CD4-positive, alpha-beta T cell treated with Interleukin-1 beta for 1 hour (primary cell): ENCODE results near the gene MOB3B.
A peak's percentile ranks its signal among the peaks of the same experiment; 100 is the strongest.

Source experiments
- DNase-seq, 2 donors: peaks; one replicate each; pipeline ENCODE4 v3.0.0-alpha.2; 2020 to 2022

Gene MOB3B

DNA sequence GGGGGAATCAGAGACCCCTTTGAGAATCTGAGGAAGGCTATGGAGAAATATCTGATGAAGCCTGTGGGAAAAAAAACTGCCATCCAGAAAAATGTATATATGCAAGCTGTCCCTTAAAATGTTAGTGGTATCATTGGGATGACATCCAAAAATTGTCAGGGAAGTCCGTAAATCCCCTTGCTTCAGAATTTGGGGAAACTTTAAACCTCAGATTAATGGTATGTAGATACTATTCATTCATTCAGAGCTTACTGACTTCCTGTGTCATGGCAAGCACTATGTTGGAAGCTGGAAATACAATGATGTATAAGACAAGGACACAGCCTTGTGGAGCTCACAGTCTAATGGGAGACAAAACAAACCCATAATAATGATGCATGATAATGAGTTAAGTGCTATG is 10.9 kb upstream of the MOB3B start:
- no peak for DNase-seq

GRCh38 chr9:27539479-27540441 is 10.1 kb upstream of the MOB3B start:
- DNase-seq = no peak

DNA sequence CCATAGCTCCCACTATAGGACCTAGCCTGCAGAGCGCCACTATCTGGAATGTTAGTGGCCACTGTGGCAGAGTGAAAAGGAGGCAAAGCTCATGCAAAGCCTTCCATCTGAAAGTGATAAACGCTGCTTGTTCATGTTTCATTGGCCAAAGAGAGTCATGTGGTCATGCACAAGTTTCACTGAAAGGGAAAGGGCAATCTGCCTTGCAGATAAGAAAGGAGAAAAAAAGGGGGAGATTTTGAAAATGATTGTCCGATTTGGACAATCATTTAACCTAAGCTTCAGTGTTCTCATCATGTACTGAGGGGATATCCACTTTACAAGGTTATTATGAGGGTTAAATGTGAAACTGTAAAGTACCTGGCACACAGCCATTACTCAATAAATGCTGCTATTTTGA is 9.0 kb upstream of the MOB3B start:
- no peak for DNase-seq

- DNase-seq = no peak
These were observed 8.1 kb upstream of the MOB3B start for GRCh38 chr9:27537756-27538155.

- DNase-seq = no peak
These were observed 7.4 kb upstream of the MOB3B start for GRCh38 chr9:27537027-27537435.

DNA sequence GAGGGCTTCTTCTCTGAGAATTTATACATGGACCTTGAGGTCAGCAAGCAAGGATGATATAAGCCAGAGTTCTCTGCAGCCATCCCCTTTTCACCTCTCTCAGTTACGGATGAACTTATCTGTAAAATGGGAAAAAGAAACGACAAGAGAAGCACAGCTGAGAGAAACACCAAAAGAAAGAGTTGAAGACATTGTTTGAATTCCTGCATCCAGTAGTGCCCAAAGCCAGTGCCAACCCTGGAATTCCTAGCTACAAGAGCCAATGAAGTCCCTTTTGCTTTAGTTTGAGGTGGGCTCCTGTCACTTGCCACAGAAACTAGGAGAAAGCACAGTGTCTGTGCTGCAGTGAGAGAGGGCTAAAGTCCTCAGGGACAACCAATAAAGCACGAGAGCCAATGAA is 6.6 kb upstream of the MOB3B start:
- no peak for DNase-seq

DNA sequence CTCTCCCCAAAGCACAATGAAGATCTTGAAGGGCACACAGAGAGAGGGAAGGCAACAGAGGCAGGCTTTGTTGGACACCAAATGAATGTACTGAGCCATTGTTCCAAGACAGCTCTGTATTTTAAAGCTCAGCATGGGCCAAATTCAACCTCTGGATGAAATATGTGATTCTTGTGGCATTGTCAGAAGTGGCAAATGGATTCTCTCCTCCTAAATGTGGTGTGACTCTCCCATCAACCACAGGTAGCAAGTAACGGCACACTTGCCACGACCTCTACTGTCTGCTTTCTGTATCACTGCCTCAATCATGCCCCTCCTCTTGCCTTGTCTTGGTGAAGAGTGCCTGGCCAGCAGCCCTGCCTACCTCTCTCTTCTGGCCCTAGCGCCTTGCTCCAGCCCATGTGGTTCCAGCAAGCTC is 6.1 kb upstream of the MOB3B start:
- DNase-seq = no peak

DNA sequence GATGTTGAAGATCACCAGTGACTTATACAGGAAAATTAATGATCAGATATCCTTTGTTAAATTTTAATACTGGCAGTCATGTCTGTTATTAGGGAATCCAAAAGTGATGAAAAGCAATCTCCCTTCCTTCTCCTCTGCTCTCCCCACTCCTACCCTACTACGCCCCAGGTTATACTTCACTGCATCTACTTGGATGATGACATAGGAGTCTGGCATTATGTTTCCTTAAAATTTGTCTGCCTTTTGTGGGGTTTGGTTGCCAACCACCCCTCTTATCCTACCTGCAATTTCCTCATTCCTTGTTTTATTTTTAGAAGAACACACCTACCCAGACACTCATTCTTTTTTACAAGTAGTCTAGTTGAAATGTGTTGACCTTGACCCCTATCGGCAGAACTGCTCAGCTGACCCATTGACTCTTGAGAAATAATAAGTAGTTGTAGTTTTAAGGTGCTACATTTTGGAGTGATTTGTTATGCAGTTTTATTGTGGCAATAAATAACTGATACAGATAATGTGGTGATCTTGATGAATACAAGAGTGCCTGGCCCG is 5.1 kb upstream of the MOB3B start:
- DNase-seq = no peak

GRCh38 chr9:27534131-27534530 is 4.5 kb upstream of the MOB3B start:
- no peak for DNase-seq

DNA sequence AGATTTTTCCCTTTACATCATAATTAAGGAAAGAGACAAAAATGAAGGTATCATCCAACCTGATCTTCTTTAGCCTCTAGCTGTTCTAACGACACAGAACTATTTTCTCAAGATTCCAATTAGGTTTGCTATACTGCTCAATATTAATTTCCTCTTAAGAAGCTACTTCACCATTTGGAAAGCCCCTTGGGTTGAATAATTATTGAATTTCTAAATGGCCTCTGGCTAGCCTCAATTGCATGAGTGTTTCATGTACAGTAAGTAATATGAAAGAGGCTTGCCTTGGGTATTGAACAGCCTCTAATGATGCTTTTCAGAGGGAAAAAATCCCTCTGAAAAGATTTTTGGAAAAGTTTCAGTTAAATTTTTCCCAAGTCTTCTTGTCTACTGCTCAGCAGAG is 3.7 kb upstream of the MOB3B start:
- no peak for DNase-seq

- DNase-seq = no peak
These were observed 2.4 kb upstream of the MOB3B start for GRCh38 chr9:27532046-27532445.

GRCh38 chr9:27530915-27531755 is 1.5 kb upstream of the MOB3B start:
- no peak for DNase-seq

DNA sequence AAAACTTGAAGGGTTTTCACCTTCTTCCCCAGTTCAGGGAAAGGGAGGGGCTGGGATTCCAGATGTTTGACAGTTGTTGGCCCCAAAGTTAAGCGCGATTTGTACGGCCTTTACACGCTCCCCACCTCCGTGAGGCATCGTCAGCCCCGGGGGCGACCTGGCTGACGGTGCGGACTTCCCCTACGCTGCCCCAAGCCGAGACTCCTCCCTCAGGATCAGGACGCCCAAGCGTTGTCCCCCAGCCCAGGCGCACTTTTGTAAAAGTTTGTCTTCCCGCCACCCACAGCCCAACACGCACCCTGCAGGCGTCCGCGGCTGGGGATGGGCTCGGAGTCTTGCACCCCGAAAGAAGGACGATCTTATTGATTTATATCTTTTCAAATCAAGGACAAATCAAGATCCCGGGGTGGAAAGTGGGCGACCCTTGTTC is 713 bp downstream of the MOB3B start:
- peak; percentile 44 to 67 for DNase-seq

DNA sequence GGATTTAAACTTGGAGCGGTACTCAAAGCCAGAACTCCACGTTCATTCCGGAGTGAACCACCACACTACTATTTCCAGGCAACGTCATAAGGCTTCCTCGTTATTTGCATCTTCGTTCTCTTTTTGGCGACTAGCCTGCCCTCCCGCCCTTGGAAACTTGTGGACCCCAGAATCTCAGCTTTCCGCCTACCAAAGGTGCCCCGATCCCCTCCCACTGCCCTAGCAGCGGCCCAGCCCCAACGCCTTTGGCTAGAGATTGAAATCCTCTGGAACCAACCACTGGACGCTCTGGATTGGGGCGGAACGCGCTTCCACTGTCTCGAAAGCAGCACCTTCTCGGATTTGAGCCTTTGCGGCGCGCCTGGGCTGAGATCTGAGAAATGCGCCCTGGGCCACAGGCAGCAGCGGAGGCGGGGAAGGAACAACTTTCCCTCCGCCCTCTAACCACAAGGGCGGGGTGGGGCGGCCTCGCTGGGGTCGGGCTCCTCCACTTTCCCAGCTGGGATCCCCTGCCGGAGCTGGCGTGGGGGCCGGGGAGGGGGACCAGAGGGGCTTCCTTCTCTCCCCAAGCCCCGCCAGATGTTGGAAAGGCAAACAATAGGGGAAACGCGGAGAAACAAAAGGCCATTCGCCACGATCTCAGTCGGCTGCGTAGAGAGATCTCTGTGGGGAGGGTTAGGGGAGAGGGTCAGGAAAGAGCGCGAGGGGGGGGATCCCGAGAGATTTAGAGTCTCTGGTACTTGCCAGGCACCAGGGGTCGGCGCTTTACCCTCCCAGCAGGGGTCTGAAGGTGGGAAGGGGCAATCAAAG is 1.3 kb downstream of the MOB3B start:
- peak; percentile 43 to 60 for DNase-seq

DNA sequence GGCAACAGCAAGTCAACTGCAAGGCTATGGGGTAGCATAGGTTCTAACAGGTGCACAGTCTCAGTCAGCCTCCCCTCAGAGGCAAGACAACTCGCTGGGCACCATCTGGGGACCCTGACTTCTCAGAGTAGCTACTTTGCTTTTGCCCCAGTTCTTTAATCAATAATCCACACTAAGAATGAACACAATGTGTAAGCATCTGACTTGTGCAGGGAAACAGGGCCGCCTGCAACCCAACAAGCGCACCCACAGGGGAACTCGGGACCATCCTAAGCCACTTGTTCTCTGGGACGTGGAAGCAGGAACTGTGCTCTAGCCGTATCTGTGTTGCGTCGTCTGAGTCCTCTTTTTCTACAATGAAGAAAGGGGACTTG is 1.9 kb downstream of the MOB3B start:
- DNase-seq = no peak

DNA sequence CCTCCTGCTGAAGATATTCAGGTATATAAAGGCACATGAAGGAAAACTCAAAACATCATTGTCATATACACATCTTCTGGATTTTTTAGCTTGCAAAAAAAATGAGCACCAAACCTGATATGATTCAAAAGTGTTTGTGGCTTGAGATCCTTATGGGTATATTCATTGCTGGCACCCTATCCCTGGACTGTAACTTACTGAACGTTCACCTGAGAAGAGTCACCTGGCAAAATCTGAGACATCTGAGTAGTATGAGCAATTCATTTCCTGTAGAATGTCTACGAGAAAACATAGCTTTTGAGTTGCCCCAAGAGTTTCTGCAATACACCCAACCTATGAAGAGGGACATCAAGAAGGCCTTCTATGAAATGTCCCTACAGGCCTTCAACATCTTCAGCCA is 5.4 kb downstream of the MOB3B start, which contains the start of gene IFNK:
IFNK (plus strand) TSS at position 55 of the 400 bp plus-strand sequence; CDS start at position 102, 47 bp downstream.
- no peak for DNase-seq

GRCh38 chr9:27523141-27523540 is 6.5 kb downstream of the MOB3B start:
- DNase-seq = no peak

GRCh38 chr9:27520986-27521385 is 8.6 kb downstream of the MOB3B start:
- no peak for DNase-seq

DNA sequence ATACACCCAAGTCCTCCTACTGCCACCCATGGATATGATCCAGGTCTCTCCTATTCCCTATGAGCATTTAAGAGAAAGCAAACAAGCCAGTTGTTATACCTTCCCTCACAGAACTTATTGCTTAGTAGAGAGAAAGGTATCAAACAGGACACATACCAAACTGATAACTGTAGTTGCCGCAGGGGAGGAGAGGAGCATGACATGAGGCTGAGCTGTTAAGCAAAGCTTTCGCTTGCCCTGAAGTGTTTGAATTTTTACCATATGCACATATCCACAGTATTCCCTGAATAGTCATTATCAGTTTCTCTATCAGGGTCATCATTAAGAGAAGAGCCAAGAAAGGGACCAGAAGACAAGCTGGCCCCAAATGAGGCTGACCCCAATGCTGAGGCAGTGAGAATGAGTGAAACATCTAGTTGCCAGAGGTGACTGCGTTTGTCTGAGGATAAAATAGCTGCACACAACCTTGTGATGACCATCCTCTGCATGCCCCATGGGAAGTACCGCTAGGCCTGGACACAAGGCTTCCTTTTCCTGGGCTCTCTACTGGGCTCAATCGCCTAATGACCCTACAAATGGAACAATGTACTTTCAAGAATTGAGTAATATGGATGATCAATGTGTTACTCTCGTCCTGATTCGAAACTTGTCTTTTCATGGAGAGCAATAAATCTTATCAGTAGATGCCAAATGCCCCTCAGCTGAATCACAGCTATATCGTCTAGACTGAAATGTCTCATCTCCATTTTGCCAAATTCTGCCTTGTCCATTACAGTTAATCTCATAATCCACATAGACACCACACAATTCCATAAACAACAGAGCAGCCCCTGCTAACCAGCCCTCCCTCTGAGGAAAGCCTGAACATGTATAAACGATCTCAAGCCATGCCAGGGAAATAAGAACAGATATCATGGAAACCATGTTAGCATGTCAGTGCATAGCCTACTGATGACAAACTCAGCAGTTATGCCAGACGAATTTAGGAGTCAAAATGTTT is 9.8 kb downstream of the MOB3B start:
- no peak for DNase-seq

DNA sequence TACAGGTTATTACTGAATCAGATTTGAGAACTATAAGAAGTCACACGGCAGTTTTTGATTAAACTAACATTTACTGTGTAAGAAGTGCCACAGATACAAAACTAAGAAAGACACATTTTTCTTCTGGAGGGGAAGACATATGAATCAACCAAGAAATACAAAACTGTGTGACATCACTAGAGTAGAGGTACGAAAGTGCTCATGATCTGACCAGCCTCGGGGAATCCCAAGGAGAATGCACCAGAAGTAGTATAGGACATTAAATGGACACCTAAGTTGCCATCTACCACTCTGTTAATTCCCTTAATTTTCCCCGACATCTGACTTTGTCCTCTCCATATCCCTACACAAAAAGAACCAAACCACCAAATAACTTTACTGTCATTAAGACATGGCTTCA is 10.8 kb downstream of the MOB3B start:
- no peak for DNase-seq

DNA sequence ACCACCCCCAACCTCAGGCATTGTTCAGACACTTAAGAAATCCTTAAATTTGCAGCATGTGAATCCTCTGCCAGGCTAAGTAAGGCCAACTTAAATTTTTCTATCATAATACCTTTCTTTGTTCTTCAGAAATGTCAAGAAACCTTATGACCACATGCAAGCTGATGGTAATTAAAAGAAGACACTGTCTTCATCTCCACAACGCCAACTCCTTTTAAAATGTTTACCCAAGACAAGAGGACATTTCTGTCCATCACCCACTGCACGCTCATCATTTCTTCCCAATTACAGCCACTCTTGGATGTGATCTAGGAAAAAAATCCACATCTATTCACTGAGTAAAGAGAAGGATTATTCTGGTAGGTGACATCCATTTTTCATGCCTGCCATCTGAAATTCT is 11.6 kb downstream of the MOB3B start:
- DNase-seq = no peak
